ENCODE results near the gene AASDHPPT. TPM values are rescaled to one million over a fixed set of nuclear protein-coding genes. Genes with fewer than 3 reads are reported as not detected.

AASDHPPT gene
- total and polyA plus RNA-seq, 2 of the 4 experiments (the other 2 are of a cell fraction), result 22.0 to 56.3 TPM

- in situ Hi-C loops (cut with MboI; ENCODE audit: low sequenced_read_pairs) (no loop called here), intact Hi-C loops (cut with micrococcal nuclease) (loop anchor here (1.0 kb wide), 1 partner anchor 45 kb away; no protein-coding TSS in a partner anchor), dilution Hi-C loops (cut with HindIII; ENCODE audit: low sequenced_read_pairs, unreplicated experiment) (no loop called here)
- H2BK120ac ChIP-seq (ENCODE audit: low read depth, low read length), result no peak overlapping the region
- no peak overlapping the region for H3K4me2 ChIP-seq (ENCODE audit: low read depth, low read length)
- POLR2A ChIA-PET (ENCODE audit: unreplicated experiment), result no interaction called here
- ATAC-seq (ENCODE audit: low read depth), result no peak
- H3K14ac ChIP-seq (replicated peaks; ENCODE audit: low read depth, low read length), result no peak overlapping the region
- no peak overlapping the region for H3K4ac ChIP-seq (ENCODE audit: low read depth, low read length)
- H3K9ac ChIP-seq (ENCODE audit: low read depth, low read length), result no peak overlapping the region
- H3K23ac ChIP-seq (ENCODE audit: low read depth, low read length), result no peak overlapping the region
- H2AK9ac ChIP-seq (replicated peaks; ENCODE audit: low read depth, low read length, poor library complexity), result no peak overlapping the region
- no TSS peak for BruUV-seq (replicated peaks)
- no peaks in the 10 kb centered on the region for H3K9me3 ChIP-seq (ENCODE audit: control insufficient read depth, insufficient read depth, low read length)
- CTCF ChIA-PET, result interaction anchor here (0.6 to 1.9 kb wide), 5 partner anchors 9 to 46 kb away, joined by 3 to 6 read pairs (median 5); no protein-coding TSS in a partner anchor
- no peaks in the 10 kb centered on the region for H3K9me1 ChIP-seq (ENCODE audit: insufficient read depth, low read length)
- H3K36me3 ChIP-seq (ENCODE audit: control insufficient read depth, insufficient read depth, low read length), result no peaks in the 10 kb centered on the region
- H3K4me3 ChIP-seq (ENCODE audit: insufficient read depth, low read depth, low read length), result no peak overlapping the region
- H3K18ac ChIP-seq (ENCODE audit: low read depth, low read length), result no peak overlapping the region
- no peaks in the 10 kb centered on the region for H3K79me1 ChIP-seq (ENCODE audit: low read depth in 1 of 2, low read length in 2 of 2)
- H2BK20ac ChIP-seq (ENCODE audit: low read depth, low read length), result no peak overlapping the region
- H2BK5ac ChIP-seq (ENCODE audit: low read depth, low read length, poor library complexity, severe bottlenecking), result no peak overlapping the region
- no peak for DNase-seq
- no peak overlapping the region for H2AK5ac ChIP-seq (ENCODE audit: low read depth, low read length)
- H3K4me1 ChIP-seq (ENCODE audit: control insufficient read depth, insufficient read depth, low read length), result no peaks in the 10 kb centered on the region
- no peak overlapping the region for H3K27ac ChIP-seq (ENCODE audit: insufficient read depth, low read length)
- no peak overlapping the region for H4K91ac ChIP-seq (ENCODE audit: insufficient read depth, low read depth, low read length)
- no peak overlapping the region for H2BK15ac ChIP-seq (ENCODE audit: low read depth, low read length)
- TF ChIP-seq MAFK (IDR thresholded peaks at IDR 0.05; ENCODE audit: low read depth, low read length) (no peak), NFE2L2 (IDR thresholded peaks at IDR 0.05; ENCODE audit: low read depth, low read length) (no peak), FOS (IDR thresholded peaks at IDR 0.05; ENCODE audit: low read depth, low read length) (no peak), RCOR1 (IDR thresholded peaks at IDR 0.05; ENCODE audit: insufficient replicate concordance, low read length) (no peak), POLR2A (IDR thresholded peaks at IDR 0.05; ENCODE audit: low read depth, low read length) (no peak), CEBPB (IDR thresholded peaks at IDR 0.05; ENCODE audit: low read depth, low read length) (no peak), SMC3 (IDR thresholded peaks at IDR 0.05; ENCODE audit: low read depth, low read length) (0 out of 2 replicates have a peak, but pooled peaks have one; percentile 9)
- TF ChIP-seq, protein P1, sequence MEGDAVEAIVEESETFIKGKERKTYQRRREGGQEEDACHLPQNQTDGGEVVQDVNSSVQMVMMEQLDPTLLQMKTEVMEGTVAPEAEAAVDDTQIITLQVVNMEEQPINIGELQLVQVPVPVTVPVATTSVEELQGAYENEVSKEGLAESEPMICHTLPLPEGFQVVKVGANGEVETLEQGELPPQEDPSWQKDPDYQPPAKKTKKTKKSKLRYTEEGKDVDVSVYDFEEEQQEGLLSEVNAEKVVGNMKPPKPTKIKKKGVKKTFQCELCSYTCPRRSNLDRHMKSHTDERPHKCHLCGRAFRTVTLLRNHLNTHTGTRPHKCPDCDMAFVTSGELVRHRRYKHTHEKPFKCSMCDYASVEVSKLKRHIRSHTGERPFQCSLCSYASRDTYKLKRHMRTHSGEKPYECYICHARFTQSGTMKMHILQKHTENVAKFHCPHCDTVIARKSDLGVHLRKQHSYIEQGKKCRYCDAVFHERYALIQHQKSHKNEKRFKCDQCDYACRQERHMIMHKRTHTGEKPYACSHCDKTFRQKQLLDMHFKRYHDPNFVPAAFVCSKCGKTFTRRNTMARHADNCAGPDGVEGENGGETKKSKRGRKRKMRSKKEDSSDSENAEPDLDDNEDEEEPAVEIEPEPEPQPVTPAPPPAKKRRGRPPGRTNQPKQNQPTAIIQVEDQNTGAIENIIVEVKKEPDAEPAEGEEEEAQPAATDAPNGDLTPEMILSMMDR (conservative IDR thresholded peaks at IDR 0.05; ENCODE audit: low read depth, low read length), result peak; percentile 32
- H4K20me1 ChIP-seq (ENCODE audit: insufficient read depth, low read length), result no peaks in the 10 kb centered on the region
- no peak overlapping the region for H3K56ac ChIP-seq (ENCODE audit: extremely low read depth, insufficient read depth, low read length)
- no peak overlapping the region for H2AFZ ChIP-seq (replicated peaks; ENCODE audit: low read length, poor library complexity)
- peaks cover 1% of the 10 kb centered on the region; the same call in 1 of the 2 replicates for H3K27me3 ChIP-seq (ENCODE audit: control insufficient read depth, insufficient read depth, low read length)
- no peak overlapping the region for H4K5ac ChIP-seq (ENCODE audit: low read depth, low read length)
- H4K8ac ChIP-seq (ENCODE audit: low read depth in 2 of 2, low read length in 2 of 2), result no peak overlapping the region
These were observed 56.1 kb downstream of the AASDHPPT start for GRCh38 chr11:106133529-106133928.
